Activated CD4-positive, alpha-beta T cell treated with anti-CD3 and anti-CD28 coated beads, Interleukin-2, amount 10 ng/mL, durations not matched to agents 24 days and 14 days (primary cell): Measurements from ENCODE around the gene PDIK1L. TPM values are rescaled to one million over a fixed set of nuclear protein-coding genes. Genes with fewer than 3 reads are reported as not detected.

Experiments
- DNase-seq: peaks from one replicate; pipeline ENCODE4 v3.0.0; 2022
- H3K27ac Mint-ChIP-seq: one replicate; pipeline ENCODE4 v1.8.0; 2022; ENCODE audit warnings: mild to moderate bottlenecking, mixed read lengths
- H3K27me3 Mint-ChIP-seq: one replicate; pipeline ENCODE4 v1.8.0; 2022; ENCODE audit warnings: mixed read lengths
- H3K36me3 Mint-ChIP-seq: one replicate; pipeline ENCODE4 v1.8.0; 2022; ENCODE audit warnings: low read depth, mild to moderate bottlenecking, mixed read lengths
- H3K4me1 Mint-ChIP-seq: one replicate; pipeline ENCODE4 v1.8.0; 2021; ENCODE audit warnings: mixed read lengths
- H3K4me3 Mint-ChIP-seq: one replicate; pipeline ENCODE4 v1.8.0; 2022; ENCODE audit warnings: mild to moderate bottlenecking, moderate library complexity, mixed read lengths
- H3K9me3 Mint-ChIP-seq: one replicate; pipeline ENCODE4 v1.8.0; 2021; ENCODE audit warnings: mixed read lengths
- intact Hi-C: fragments of 100-400 bp; cut with micrococcal nuclease; formaldehyde crosslinking; loops from one replicate; pipeline ENCODE4 v1.15.1; 2023
- total RNA-seq: library from RNA; stranded (reverse); gene quantifications from 2 replicates; pipeline ENCODE4 v1.2.3, GENCODE V29; 2022

PDIK1L gene
- total RNA-seq, 1 donor from 2014 or later, result 15.8 TPM

DNA sequence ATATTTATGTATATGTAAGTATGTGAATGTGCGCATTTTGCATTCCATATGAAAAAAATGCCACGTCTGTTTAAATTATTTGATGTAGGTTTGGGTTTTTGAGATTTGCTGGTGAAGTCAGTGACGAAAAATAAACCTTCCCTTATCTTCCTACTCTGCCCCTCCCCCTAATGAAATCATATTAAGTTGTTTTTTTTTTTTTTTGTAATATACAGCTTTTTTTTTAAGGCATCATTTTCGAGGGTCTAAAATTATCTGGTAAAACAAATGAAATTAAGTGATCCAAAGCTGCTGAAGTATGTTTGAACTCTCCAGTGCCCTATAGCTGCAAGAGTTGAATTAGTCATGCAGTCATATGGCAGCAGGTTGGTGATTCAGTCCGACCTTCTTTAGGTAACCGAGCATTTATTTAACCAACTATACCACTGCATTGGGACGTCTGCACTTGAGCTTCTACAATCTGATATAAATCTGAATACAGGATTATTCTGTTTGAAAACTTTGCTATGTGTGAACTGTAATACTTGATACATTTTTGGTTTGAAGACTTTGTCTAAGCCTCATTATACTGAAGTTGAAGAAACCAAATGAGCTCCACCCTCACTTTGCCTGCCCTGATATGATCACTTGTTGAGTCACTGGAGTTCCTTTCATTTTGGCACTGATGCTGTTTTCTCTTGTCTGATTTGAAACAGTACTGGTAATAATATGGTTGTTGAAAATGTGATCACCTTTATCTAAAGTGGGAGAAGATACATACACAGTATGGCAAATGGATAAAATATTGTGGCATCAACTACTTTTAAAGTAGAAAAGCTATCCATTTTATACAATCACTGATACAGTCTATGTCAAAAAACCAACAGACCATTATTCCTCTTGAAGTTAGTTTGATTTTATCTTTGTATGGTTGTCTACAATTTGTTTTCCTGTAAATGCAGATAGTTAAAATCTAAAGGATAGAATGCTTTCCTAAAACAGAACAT, 11.7 kb downstream of the PDIK1L start:
- H3K4me3 Mint-ChIP-seq, result peak overlapping the region; percentile 42
- no peaks in the 10 kb centered on the region for H3K27me3 Mint-ChIP-seq
- no peaks in the 10 kb centered on the region for H3K9me3 Mint-ChIP-seq
- H3K4me1 Mint-ChIP-seq, result peaks cover 61% of the 10 kb centered on the region
- DNase-seq, result peak; percentile 79
- peaks cover 28% of the 10 kb centered on the region for H3K36me3 Mint-ChIP-seq
- H3K27ac Mint-ChIP-seq, result peak overlapping the region; percentile 74
- intact Hi-C loops, result loop anchor here (1.0 to 10.0 kb wide), 2 partner anchors 12 to 218 kb away; partner anchors contain the start of genes PDIK1L and STMN1

- H3K9me3 Mint-ChIP-seq, result no peaks in the 10 kb centered on the region
- H3K4me3 Mint-ChIP-seq, result peak overlapping the region; percentile 48
- H3K36me3 Mint-ChIP-seq, result peaks cover 20% of the 10 kb centered on the region
- H3K27me3 Mint-ChIP-seq, result no peaks in the 10 kb centered on the region
- intact Hi-C loops, result loop anchor here (10.0 kb wide), 1 partner anchor 220 kb away; the partner anchor contains the start of gene STMN1
- peak overlapping the region; percentile 41 for H3K27ac Mint-ChIP-seq
- DNase-seq, result no peak
- peaks cover 56% of the 10 kb centered on the region for H3K4me1 Mint-ChIP-seq
Measured at GRCh38 chr1:26124418-26125331, 13.1 kb downstream of the PDIK1L start.

DNA sequence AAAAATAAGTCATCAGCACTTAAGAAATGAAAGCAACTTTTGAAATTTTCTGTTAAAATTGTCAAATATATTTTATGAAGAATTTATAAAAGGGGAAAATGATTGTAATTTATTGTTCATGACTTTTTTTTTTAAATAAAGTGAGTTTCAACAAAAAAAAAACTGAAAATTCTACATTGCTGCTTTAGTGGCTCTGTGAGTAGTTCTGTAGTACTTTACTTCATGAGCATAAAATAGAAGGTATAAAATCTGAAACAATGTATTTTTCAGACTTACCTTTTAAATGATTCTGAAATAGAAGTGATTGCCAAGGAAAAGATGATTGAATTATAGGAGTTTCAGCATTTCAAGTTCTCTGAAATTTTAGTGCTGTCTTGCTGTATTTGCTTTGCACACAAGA, 13.8 kb downstream of the PDIK1L start:
- H3K4me1 Mint-ChIP-seq, result peaks cover 49% of the 10 kb centered on the region
- intact Hi-C loops, result loop anchor here (10.0 kb wide), 1 partner anchor 221 kb away; the partner anchor contains the start of gene STMN1
- H3K4me3 Mint-ChIP-seq, result no peak overlapping the region
- no peaks in the 10 kb centered on the region for H3K27me3 Mint-ChIP-seq
- no peaks in the 10 kb centered on the region for H3K9me3 Mint-ChIP-seq
- no peak for DNase-seq
- H3K27ac Mint-ChIP-seq, result peak overlapping the region; percentile 25
- peaks cover 14% of the 10 kb centered on the region for H3K36me3 Mint-ChIP-seq

- Mint-ChIP-seq H3K27ac (peak overlapping the region; percentile 89), H3K9me3 (no peaks in the 10 kb centered on the region), H3K4me3 (peak overlapping the region; percentile 73), H3K27me3 (no peaks in the 10 kb centered on the region), H3K4me1 (peaks cover 50% of the 10 kb centered on the region), H3K36me3 (peaks cover 13% of the 10 kb centered on the region)
- no peak for DNase-seq
- intact Hi-C loops, result loop anchor here (10.0 kb wide), 1 partner anchor 221 kb away; the partner anchor contains the start of gene STMN1
Measured at GRCh38 chr1:26125946-26126320, 14.3 kb downstream of the PDIK1L start.

GRCh38 chr1:26126321-26127084, 14.9 kb downstream of the PDIK1L start:
- DNase-seq, result peak; percentile 91
- Mint-ChIP-seq H3K27me3 (no peaks in the 10 kb centered on the region), H3K36me3 (peaks cover 13% of the 10 kb centered on the region), H3K9me3 (no peaks in the 10 kb centered on the region), H3K4me1 (peaks cover 50% of the 10 kb centered on the region), H3K27ac (peak overlapping the region; percentile 89), H3K4me3 (peak overlapping the region; percentile 73)
- intact Hi-C loops, result loop anchor here (10.0 kb wide), 1 partner anchor 222 kb away; the partner anchor contains the start of gene STMN1

DNA sequence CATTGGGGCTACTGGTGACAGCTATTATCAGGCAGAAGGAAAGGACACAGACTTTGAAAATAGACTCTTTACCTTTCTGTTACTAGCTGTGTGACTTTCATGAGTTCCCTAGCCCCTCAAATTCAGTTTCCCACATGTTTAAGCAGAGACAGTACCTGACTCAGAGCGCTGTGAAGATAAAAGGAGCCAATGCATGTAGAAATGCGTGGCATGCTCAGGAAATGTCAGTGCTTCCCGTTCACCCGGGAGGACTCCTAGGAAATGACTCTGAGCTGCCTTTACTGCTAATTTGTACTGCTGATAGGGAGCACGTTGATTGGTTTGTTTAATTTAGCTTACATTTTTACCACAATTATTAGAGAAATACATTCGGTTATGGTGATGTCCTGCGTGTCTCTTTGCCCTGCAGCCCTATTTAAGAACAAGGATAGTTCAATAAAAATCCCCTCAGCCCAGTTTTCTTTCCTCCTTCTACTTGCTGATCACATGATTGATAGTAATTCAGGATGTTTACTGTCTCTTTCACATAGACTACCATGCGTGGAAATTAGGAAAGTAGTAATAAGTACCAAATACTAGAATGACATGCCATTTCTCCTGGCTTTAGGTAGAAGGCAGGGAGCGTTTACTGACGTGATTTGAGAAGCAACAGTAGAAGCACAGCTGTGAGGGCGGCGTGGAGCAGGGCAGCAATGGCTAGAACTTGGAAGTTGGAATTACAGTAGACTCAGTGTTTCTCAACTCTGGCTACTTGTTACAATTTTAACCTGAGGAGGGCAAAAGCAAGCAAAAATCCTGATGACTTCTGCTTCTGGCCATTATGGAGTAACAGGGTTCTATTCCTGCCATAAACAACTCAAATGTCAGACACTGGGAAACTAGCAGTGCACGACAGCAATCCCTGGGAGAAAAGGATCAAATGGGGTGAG, 15.9 kb downstream of the PDIK1L start:
- intact Hi-C loops, result loop anchor here (10.0 kb wide), 1 partner anchor 223 kb away; the partner anchor contains the start of gene STMN1
- Mint-ChIP-seq H3K4me1 (peaks cover 50% of the 10 kb centered on the region), H3K9me3 (no peaks in the 10 kb centered on the region), H3K27ac (peak overlapping the region; percentile 56), H3K36me3 (peaks cover 8% of the 10 kb centered on the region), H3K4me3 (peak overlapping the region; percentile 73), H3K27me3 (no peaks in the 10 kb centered on the region)
- DNase-seq, result peak; percentile 72

DNA sequence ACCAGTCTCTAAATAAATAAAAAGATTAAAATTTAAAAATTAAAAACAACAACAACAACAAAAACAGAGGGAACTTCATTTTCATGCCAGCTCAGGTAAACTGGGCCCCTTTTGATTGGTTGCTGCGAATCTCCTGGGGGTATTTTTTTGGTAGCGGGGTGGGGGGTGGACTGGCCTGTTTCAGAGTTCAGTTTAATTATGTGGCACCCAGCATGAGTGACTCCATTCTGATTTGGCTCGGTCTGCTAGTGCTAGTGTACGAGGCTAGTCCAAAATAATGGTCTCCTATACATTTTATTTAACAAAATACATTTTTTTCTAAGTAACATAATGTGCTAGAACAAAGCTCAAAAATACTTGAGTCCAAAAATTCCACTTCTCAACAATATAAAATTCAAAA, 18.2 kb downstream of the PDIK1L start:
- no peak overlapping the region for H3K4me3 Mint-ChIP-seq
- no peaks in the 10 kb centered on the region for H3K9me3 Mint-ChIP-seq
- peaks cover 38% of the 10 kb centered on the region for H3K4me1 Mint-ChIP-seq
- peaks cover 3% of the 10 kb centered on the region for H3K36me3 Mint-ChIP-seq
- no peak overlapping the region for H3K27ac Mint-ChIP-seq
- H3K27me3 Mint-ChIP-seq, result no peaks in the 10 kb centered on the region
- intact Hi-C loops, result loop anchor here (10.0 kb wide), 1 partner anchor 225 kb away; the partner anchor contains the start of gene STMN1
- DNase-seq, result no peak

DNA sequence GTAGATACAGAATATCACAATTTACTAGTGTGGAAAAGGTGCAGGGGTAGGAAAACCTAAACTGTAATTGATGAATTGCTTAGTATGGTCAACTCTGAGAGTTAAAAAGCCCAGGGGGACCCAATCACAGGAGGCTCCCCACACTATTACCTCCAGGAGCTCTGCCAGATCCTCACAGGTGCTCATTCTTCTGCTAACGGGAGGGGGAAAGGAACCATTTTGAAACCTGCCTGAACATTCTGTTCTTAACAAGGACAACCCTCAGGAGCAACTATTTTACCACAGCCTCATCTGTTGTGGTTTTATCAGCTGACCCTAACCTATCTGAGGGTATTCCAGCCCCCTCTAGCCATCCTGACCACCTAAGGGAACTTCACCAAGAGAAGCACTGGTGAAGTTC, 19.1 kb downstream of the PDIK1L start:
- Mint-ChIP-seq H3K27me3 (no peaks in the 10 kb centered on the region), H3K9me3 (no peaks in the 10 kb centered on the region), H3K4me3 (no peak overlapping the region), H3K27ac (no peak overlapping the region), H3K4me1 (peaks cover 32% of the 10 kb centered on the region), H3K36me3 (peaks cover 3% of the 10 kb centered on the region)
- intact Hi-C loops, result no loop called here
- DNase-seq, result no peak

DNA sequence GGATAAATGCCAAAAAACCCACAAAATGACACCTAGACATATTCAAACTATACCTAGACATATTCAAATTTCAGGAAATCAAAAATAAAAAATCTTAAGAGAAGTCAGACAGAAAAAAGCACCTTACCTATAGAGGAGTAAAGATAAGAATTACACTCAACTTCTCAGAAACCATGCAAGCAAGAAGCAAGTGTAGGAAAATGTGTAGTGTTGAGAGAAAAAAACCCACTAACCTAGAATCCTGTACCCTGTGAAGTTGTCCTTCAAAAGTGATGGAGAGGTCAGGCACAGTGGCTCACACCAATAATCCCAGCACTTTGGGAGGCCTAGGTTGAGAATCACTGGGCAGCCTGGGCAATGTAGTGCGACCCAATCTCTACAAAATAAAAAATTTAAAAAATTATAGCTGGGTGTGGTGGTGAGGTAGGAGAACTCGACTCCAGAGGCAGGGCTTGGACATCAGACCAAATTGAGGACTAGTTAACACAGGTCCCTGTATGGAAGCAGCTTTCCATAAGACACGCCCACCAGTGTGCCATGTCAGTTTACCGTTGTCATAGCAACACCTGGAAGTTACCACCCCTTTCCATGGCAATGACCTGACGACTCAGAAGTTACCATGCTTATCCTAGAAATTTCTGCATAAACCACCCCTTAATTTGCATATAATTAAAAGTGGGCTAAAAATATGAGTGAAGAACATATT, 20.7 kb downstream of the PDIK1L start:
- Mint-ChIP-seq H3K36me3 (no peaks in the 10 kb centered on the region), H3K9me3 (no peaks in the 10 kb centered on the region), H3K27me3 (no peaks in the 10 kb centered on the region), H3K27ac (no peak overlapping the region), H3K4me1 (peaks cover 19% of the 10 kb centered on the region), H3K4me3 (no peak overlapping the region)
- intact Hi-C loops, result no loop called here
- no peak for DNase-seq

- H3K9me3 Mint-ChIP-seq, result no peaks in the 10 kb centered on the region
- H3K27me3 Mint-ChIP-seq, result no peaks in the 10 kb centered on the region
- no peak overlapping the region for H3K27ac Mint-ChIP-seq
- intact Hi-C loops, result no loop called here
- no peaks in the 10 kb centered on the region for H3K36me3 Mint-ChIP-seq
- peaks cover 14% of the 10 kb centered on the region for H3K4me1 Mint-ChIP-seq
- H3K4me3 Mint-ChIP-seq, result no peak overlapping the region
- no peak for DNase-seq
Measured at GRCh38 chr1:26132834-26133167, 21.2 kb downstream of the PDIK1L start.

DNA sequence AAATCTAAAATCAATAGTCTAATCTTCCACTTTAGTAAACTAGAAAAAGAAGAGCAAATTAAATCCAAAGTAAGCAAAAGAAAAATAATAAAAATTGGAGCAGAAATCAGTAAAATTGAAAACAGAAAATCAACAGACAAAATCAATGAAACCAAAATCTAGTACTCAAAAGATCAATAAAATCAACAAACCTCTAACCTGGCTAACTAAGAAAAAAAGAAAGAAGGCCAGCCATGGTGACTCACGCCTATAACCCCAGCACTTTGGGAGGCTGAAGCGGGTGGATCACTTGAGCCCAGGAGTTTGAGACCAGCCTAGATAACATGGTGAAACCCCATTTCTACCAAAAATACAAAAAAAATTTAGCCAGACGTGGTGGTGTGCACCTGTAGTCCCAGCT, 22.8 kb downstream of the PDIK1L start:
- no peak overlapping the region for H3K27ac Mint-ChIP-seq
- peaks cover 14% of the 10 kb centered on the region for H3K4me1 Mint-ChIP-seq
- no peaks in the 10 kb centered on the region for H3K36me3 Mint-ChIP-seq
- DNase-seq, result no peak
- intact Hi-C loops, result no loop called here
- no peaks in the 10 kb centered on the region for H3K27me3 Mint-ChIP-seq
- no peak overlapping the region for H3K4me3 Mint-ChIP-seq
- no peaks in the 10 kb centered on the region for H3K9me3 Mint-ChIP-seq
